ENCODE results near the gene NDUFA12. TPM values are rescaled to one million over a fixed set of nuclear protein-coding genes. Genes with fewer than 3 reads are reported as not detected.

The NDUFA12 gene
- total RNA-seq = 15.1 TPM

GRCh38 chr12:95003213-95003920 is at the start of gene NDUFA12:
Gene NDUFA12 (minus strand): TSS chr12:95003697. CDS start chr12:95003680, 17 bp downstream.
- TF ChIP-seq CTCF (IDR thresholded peaks at IDR 0.05) = no peak
- H3K4me1 ChIP-seq = peaks cover 4% of the 10 kb centered on the region in 2 donors
- peak; percentile 86 to 96 for DNase-seq (ENCODE audit: low spot score in 2 of 2)
- H3K27ac ChIP-seq = peak within 1 kb of the TSS; percentile 75 to 82
- intact Hi-C loops (cut with DNase I) = loop anchor here (2.0 kb wide), 1 partner anchor 69 kb away; the partner anchor contains the start of gene NR2C1
- H3K36me3 ChIP-seq = peaks cover 4 to 9% of the 10 kb centered on the region in 2 donors
- H3K9me3 ChIP-seq = peaks cover 0 to 9% of the 10 kb centered on the region in 2 donors
- peak within 1 kb of the TSS; percentile 63 to 89 for H3K4me3 ChIP-seq
- H3K27me3 ChIP-seq = no peaks in the 10 kb centered on the region

GRCh38 chr12:95051241-95051640 is 47.7 kb upstream of the NDUFA12 start:
- no peaks in the 10 kb centered on the region for H3K27me3 ChIP-seq
- DNase-seq (ENCODE audit: low spot score in 2 of 2) = no peak
- H3K27ac ChIP-seq = no peak overlapping the region
- H3K4me3 ChIP-seq = no peak overlapping the region
- intact Hi-C loops (cut with DNase I) = no loop called here
- no peaks in the 10 kb centered on the region for H3K4me1 ChIP-seq
- H3K36me3 ChIP-seq = peaks cover 33 to 82% of the 10 kb centered on the region in 2 donors
- TF ChIP-seq CTCF (IDR thresholded peaks at IDR 0.05) = no peak
- no peaks in the 10 kb centered on the region for H3K9me3 ChIP-seq

GRCh38 chr12:95037906-95038305 is 34.4 kb upstream of the NDUFA12 start:
- intact Hi-C loops (cut with DNase I) = no loop called here
- H3K4me3 ChIP-seq = no peak overlapping the region
- TF ChIP-seq CTCF (IDR thresholded peaks at IDR 0.05) = no peak
- no peaks in the 10 kb centered on the region for H3K27me3 ChIP-seq
- DNase-seq (ENCODE audit: low spot score in 2 of 2) = no peak
- H3K27ac ChIP-seq = no peak overlapping the region
- no peaks in the 10 kb centered on the region for H3K4me1 ChIP-seq
- H3K36me3 ChIP-seq = peaks cover 30 to 40% of the 10 kb centered on the region in 2 donors
- H3K9me3 ChIP-seq = no peaks in the 10 kb centered on the region

- Histone ChIP-seq H3K4me3 (no peak overlapping the region), H3K27ac (no peak overlapping the region), H3K4me1 (no peaks in the 10 kb centered on the region), H3K27me3 (no peaks in the 10 kb centered on the region), H3K36me3 (peaks cover 28 to 47% of the 10 kb centered on the region in 2 donors), H3K9me3 (no peaks in the 10 kb centered on the region)
- intact Hi-C loops (cut with DNase I) = no loop called here
- DNase-seq (ENCODE audit: low spot score in 2 of 2) = no peak
- no peak for TF ChIP-seq CTCF (IDR thresholded peaks at IDR 0.05)
These were observed 31.3 kb upstream of the NDUFA12 start for GRCh38 chr12:95034750-95035149.

- DNase-seq (ENCODE audit: low spot score in 2 of 2) = no peak
- H3K27ac ChIP-seq = no peak overlapping the region
- no peak overlapping the region for H3K4me3 ChIP-seq
- H3K36me3 ChIP-seq = peaks cover 11 to 47% of the 10 kb centered on the region in 2 donors
- intact Hi-C loops (cut with DNase I) = no loop called here
- no peaks in the 10 kb centered on the region for H3K9me3 ChIP-seq
- H3K27me3 ChIP-seq = no peaks in the 10 kb centered on the region
- H3K4me1 ChIP-seq = no peaks in the 10 kb centered on the region
- TF ChIP-seq CTCF (IDR thresholded peaks at IDR 0.05) = no peak
These were observed 19.0 kb upstream of the NDUFA12 start for GRCh38 chr12:95022477-95022876.
